OCI-LY1 (cell line): ENCODE results near the gene CBY3.
"Not testable (repeated sequence)": the region's sequence is repeated elsewhere in the genome, so short reads cannot be mapped to it uniquely, and the experiment has no call there.

Experiments
- EZH2 ChIP-seq: fragments of 200-600 bp; sonication (generic), shearing (Covaris generic); IDR thresholded peaks from 2 replicates; pipeline ENCODE4 v1.8.0; 2017; ENCODE audit warnings: borderline replicate concordance, mixed run types, mild to moderate bottlenecking, antibody characterized with exemption, low read length, moderate library complexity, mixed read lengths
- TF ChIP-seq, protein P1 (sequence below): fragments of 200-600 bp; sonication (generic), shearing (Covaris generic); IDR thresholded peaks from 2 replicates; pipeline ENCODE4 v1.5.1; 2017; ENCODE audit warnings: mild to moderate bottlenecking, antibody characterized with exemption, low read length, moderate library complexity, mixed read lengths

GRCh38 chr5:179661647-179662046 is 19.2 kb downstream of the CBY3 start:
- TF ChIP-seq, protein P1, sequence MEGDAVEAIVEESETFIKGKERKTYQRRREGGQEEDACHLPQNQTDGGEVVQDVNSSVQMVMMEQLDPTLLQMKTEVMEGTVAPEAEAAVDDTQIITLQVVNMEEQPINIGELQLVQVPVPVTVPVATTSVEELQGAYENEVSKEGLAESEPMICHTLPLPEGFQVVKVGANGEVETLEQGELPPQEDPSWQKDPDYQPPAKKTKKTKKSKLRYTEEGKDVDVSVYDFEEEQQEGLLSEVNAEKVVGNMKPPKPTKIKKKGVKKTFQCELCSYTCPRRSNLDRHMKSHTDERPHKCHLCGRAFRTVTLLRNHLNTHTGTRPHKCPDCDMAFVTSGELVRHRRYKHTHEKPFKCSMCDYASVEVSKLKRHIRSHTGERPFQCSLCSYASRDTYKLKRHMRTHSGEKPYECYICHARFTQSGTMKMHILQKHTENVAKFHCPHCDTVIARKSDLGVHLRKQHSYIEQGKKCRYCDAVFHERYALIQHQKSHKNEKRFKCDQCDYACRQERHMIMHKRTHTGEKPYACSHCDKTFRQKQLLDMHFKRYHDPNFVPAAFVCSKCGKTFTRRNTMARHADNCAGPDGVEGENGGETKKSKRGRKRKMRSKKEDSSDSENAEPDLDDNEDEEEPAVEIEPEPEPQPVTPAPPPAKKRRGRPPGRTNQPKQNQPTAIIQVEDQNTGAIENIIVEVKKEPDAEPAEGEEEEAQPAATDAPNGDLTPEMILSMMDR = not testable (repeated sequence)
- TF ChIP-seq EZH2 = not testable (repeated sequence)
